Measurements from ENCODE around the gene LCE2D.
"Not testable (repeated sequence)": the region's sequence is repeated elsewhere in the genome, so short reads cannot be mapped to it uniquely, and the experiment has no call there.

LCE2D gene

GRCh38 chr1:152663098-152663497, at the start of gene LCE2D:
TSS of gene LCE2D (plus strand) at chr1:152663380. CDS start at chr1:152664106, 726 bp downstream.
- DNase-seq (ENCODE audit: low read depth in 2 of 2): no peak

GRCh38 chr1:152613511-152613910, 49.7 kb upstream of the LCE2D start, which contains the start of gene LCE3B:
TSS of gene LCE3B (plus strand) at chr1:152613811. CDS start at chr1:152613811, 0 bp downstream.
- no peak for DNase-seq (ENCODE audit: low read depth in 2 of 2)

GRCh38 chr1:152621993-152622392, 41.2 kb upstream of the LCE2D start:
- no peak for DNase-seq (ENCODE audit: low read depth in 2 of 2)

- DNase-seq (ENCODE audit: low read depth in 2 of 2): peak in 1 of 2 donors; percentile 0
These were observed 40.4 kb upstream of the LCE2D start, which contains the start of gene LCE3A for GRCh38 chr1:152622803-152623202. TSS of gene LCE3A (minus strand) at chr1:152623103. CDS start at chr1:152623103, 0 bp downstream.

GRCh38 chr1:152623203-152623844, 39.9 kb upstream of the LCE2D start:
- peak; percentile 1 to 4 for DNase-seq (ENCODE audit: low read depth in 2 of 2)

- DNase-seq (ENCODE audit: low read depth in 2 of 2): no peak
These were observed 36.4 kb upstream of the LCE2D start for GRCh38 chr1:152626744-152627143.

- no peak for DNase-seq (ENCODE audit: low read depth in 2 of 2)
These were observed 32.6 kb upstream of the LCE2D start for GRCh38 chr1:152630596-152630995.

- no peak for DNase-seq (ENCODE audit: low read depth in 2 of 2)
These were observed 22.8 kb upstream of the LCE2D start for GRCh38 chr1:152640351-152640750.

GRCh38 chr1:152643945-152644344, 19.2 kb upstream of the LCE2D start:
- no peak for DNase-seq (ENCODE audit: low read depth in 2 of 2)

GRCh38 chr1:152645146-152645545, 18.0 kb upstream of the LCE2D start:
- DNase-seq (ENCODE audit: low read depth in 2 of 2): no peak

- no peak for DNase-seq (ENCODE audit: low read depth in 2 of 2)
These were observed 16.5 kb upstream of the LCE2D start for GRCh38 chr1:152646656-152647055.

GRCh38 chr1:152654110-152654509, 9.1 kb upstream of the LCE2D start:
- DNase-seq (ENCODE audit: low read depth in 2 of 2): peak; percentile 28 to 32

GRCh38 chr1:152656459-152656858, 6.7 kb upstream of the LCE2D start:
- no peak for DNase-seq (ENCODE audit: low read depth in 2 of 2)

- no peak for DNase-seq (ENCODE audit: low read depth in 2 of 2)
These were observed 5.5 kb upstream of the LCE2D start for GRCh38 chr1:152657677-152658076.

- no peak for DNase-seq (ENCODE audit: low read depth in 2 of 2)
These were observed 4.5 kb upstream of the LCE2D start for GRCh38 chr1:152658649-152659048.

GRCh38 chr1:152666171-152666570, 3.0 kb downstream of the LCE2D start:
- DNase-seq (ENCODE audit: low read depth in 2 of 2): not testable (repeated sequence)

GRCh38 chr1:152667648-152668047, 4.5 kb downstream of the LCE2D start:
- DNase-seq (ENCODE audit: low read depth in 2 of 2): no peak

- DNase-seq (ENCODE audit: low read depth in 2 of 2): no peak
These were observed 9.8 kb downstream of the LCE2D start for GRCh38 chr1:152673016-152673415.

- DNase-seq (ENCODE audit: low read depth in 2 of 2): not testable (repeated sequence)
These were observed 11.8 kb downstream of the LCE2D start, which contains the start of gene LCE2C for GRCh38 chr1:152674983-152675382. TSS of gene LCE2C (plus strand) at chr1:152675279. CDS start at chr1:152676016, 737 bp downstream.

- no peak for DNase-seq (ENCODE audit: low read depth in 2 of 2)
These were observed 16.3 kb downstream of the LCE2D start for GRCh38 chr1:152679459-152679858.

GRCh38 chr1:152681616-152682015, 18.4 kb downstream of the LCE2D start:
- no peak for DNase-seq (ENCODE audit: low read depth in 2 of 2)

GRCh38 chr1:152683846-152684245, 20.7 kb downstream of the LCE2D start:
- no peak for DNase-seq (ENCODE audit: low read depth in 2 of 2)

- DNase-seq (ENCODE audit: low read depth in 2 of 2): not testable (repeated sequence)
These were observed 22.6 kb downstream of the LCE2D start, which contains the start of gene LCE2B for GRCh38 chr1:152685823-152686222. TSS of gene LCE2B (plus strand) at chr1:152686123. CDS start at chr1:152686844, 721 bp downstream.
